Measurements from ENCODE around the gene KIF13A.

- no peak for TF ChIP-seq CTCF (IDR thresholded peaks at IDR 0.05)
- no peak for TF ChIP-seq POLR2A (IDR thresholded peaks at IDR 0.05; ENCODE audit: low read depth)
- TF ChIP-seq POLR2AphosphoS5 (IDR thresholded peaks at IDR 0.05) = no peak
Measured at GRCh38 chr6:17886891-17887290, 100.5 kb downstream of the KIF13A start.
